ENCODE results near the gene FRK.
"Not testable (repeated sequence)": the region's sequence is repeated elsewhere in the genome, so short reads cannot be mapped to it uniquely, and the experiment has no call there.

Gene FRK

GRCh38 chr6:115945812-115946211, 114.9 kb downstream of the FRK start:
- DNase-seq (ENCODE audit: low read depth in 2 of 2) = no peak

- DNase-seq (ENCODE audit: low read depth in 2 of 2) = no peak
These were observed 115.4 kb downstream of the FRK start for GRCh38 chr6:115945306-115945705.

GRCh38 chr6:115944829-115945228, 115.9 kb downstream of the FRK start:
- DNase-seq (ENCODE audit: low read depth in 2 of 2) = not testable (repeated sequence)

- DNase-seq (ENCODE audit: low read depth in 2 of 2) = not testable (repeated sequence)
These were observed 123.2 kb downstream of the FRK start for GRCh38 chr6:115937502-115937901.

- no peak for DNase-seq (ENCODE audit: low read depth in 2 of 2)
These were observed 125.3 kb downstream of the FRK start for GRCh38 chr6:115935361-115935760.

DNA sequence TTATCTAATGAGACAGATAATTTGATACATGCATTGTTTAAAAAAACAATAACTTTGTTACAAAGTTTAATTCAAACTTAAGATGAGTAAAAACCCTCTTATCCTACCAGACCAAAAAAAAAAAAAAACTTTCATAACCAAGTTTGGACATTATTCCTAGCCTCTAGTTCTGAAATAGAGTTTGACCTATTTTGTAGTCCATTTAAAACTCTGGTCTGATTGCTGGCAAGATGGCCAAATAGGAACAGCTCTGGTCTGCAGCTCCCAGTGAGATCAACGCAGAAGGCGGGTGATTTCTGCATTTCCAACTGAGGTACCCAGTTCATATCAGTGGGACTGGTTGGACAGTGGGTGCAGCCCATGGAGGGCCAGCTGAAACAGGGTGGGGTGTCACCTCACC, 125.9 kb downstream of the FRK start:
- no peak for DNase-seq (ENCODE audit: low read depth in 2 of 2)

- no peak for DNase-seq (ENCODE audit: low read depth in 2 of 2)
These were observed 126.5 kb downstream of the FRK start for GRCh38 chr6:115934145-115934544.

- DNase-seq (ENCODE audit: low read depth in 2 of 2) = no peak
These were observed 128.2 kb downstream of the FRK start for GRCh38 chr6:115932481-115932880.

- DNase-seq (ENCODE audit: low read depth in 2 of 2) = not testable (repeated sequence)
These were observed 132.7 kb downstream of the FRK start for GRCh38 chr6:115928000-115928399.

- no peak for DNase-seq (ENCODE audit: low read depth in 2 of 2)
These were observed 137.7 kb downstream of the FRK start for GRCh38 chr6:115922971-115923370.

DNA sequence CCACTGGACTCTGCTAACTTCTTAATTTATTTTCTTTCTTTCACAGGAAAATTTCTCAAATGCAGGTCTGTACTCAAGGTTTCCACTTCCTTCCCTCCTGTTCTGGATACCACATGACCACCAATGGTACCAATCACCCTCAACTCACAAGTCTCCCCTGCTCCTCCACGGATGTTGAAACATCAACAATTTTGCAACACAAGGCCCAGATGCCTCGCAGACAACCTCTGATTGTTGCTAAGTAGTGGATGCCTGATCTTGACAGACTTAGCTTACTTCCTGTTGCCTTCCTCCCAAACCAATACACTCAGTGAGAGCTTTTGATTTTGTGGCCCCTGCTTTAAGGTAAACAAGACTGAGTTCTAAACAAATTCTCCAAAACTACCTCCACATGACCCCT, 146.6 kb downstream of the FRK start:
- DNase-seq (ENCODE audit: low read depth in 2 of 2) = no peak

DNA sequence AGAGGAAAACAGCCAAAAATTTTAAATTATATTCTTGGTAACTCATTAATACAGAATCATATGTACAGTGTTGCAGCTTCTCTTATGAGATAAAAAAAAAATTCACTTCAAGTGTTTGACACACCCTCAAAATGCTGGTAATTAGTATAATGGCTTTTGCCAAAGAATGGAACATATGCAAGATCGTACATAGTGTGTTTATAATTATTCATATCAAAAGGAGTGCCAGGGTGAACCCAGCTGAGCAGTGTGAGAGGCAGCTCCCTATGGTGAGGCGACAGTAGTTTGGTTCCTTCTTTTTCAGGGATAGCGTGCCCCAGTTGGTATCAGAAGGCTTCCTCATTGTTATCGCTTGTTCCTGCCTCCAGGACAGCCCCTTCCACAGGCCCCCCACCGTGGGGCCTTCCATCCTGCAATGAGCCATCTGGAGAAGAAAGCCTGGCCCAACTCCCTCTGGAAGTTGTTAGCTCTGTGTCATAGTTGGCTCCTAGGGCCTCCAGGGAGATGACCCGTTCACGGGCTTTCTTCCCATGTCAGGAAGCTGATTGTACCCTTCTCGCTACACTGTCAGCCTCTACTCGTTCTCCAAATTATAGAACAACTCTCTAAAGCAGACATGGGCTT, 150.7 kb downstream of the FRK start:
- no peak for DNase-seq (ENCODE audit: low read depth in 2 of 2)

DNA sequence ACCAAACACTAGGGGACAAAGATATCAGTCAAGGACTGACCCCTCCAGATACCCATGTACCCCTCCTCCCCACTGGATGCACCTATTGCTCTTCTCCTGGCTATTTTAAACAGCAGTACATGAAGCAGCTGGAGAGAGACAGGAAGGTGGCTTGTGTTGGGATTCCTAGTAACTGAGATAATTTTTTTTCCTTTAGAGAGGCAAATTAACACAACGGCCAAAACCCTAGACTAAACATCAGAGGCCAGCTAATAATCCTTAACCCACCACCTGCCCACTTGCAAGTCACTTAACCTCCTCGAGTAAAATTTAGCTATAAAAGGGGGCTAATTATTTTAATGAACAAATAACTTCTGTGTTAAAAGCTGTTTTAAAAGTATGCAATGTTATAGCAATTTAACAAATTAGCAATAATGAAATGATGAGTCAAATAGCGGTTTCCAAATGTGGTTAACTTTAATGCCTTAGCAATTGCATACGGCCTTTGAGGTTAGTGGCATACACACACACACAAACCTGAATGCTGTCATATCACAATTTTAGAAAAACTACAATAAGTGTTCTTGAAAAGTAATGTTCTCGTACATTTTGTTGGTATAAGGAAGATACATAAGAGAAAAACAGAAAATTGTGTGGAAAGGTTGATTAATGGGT, 151.7 kb downstream of the FRK start:
- no peak for DNase-seq (ENCODE audit: low read depth in 2 of 2)

- DNase-seq (ENCODE audit: low read depth in 2 of 2) = no peak
These were observed 155.2 kb downstream of the FRK start for GRCh38 chr6:115905471-115905870.

DNA sequence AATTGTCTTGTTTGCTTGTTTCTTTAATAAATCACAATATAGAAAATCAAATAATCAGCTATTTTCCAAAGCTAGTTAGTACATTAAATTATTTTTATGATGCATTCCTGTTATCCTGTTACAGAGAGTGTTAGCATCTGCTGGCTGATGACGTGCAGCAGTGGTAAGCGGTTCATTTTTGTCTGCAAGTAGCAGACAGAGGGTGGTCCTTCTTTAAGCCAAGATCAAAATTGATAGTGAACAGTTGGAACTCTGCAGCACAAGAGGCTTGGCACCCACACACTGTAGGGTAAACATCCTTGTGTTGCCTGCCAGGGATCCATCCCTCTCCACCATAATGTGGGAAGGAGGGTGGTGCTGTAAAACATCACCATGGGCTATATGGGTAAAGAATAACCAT, 158.3 kb downstream of the FRK start:
- no peak for DNase-seq (ENCODE audit: low read depth in 2 of 2)

DNA sequence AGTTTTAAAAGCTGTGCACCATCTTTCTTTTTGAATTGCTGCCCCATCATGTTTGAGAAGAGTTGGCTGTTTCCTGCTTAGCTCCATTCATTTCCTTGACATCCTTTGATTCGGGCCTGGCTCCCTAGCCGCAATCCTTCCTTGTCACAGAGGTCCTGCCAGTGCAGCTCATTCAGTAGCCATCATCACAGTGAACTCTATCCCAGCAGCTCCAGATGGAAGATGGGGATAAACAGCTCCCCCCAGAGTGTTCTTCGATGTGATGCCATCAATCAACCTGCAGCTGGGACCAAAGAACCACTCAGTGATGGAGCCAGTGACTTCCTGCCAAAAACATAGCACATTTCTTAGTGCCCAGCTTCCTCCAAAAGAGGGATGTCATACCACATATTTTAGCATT, 158.8 kb downstream of the FRK start:
- no peak for DNase-seq (ENCODE audit: low read depth in 2 of 2)

- DNase-seq (ENCODE audit: low read depth in 2 of 2) = no peak
These were observed 160.9 kb downstream of the FRK start for GRCh38 chr6:115899730-115900282.

DNA sequence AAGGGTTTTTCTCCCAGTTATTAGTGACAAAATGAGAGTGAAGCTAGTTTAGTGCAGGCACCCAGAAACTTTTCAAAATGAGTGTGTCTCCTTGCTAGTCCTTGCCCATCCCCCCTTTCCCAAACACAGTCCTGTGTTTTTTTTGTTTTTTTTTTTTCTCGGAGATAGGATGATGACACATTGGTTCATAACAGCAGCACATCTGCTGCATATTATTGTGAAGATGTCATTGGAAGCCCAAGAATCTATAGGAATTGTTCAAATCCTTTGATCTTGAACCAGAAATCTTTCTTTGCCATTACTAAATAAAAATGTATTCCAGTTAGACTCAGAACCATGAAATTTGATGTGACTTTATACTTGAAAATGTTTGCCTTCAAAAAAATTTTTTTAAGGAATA, 162.4 kb downstream of the FRK start:
- no peak for DNase-seq (ENCODE audit: low read depth in 2 of 2)

DNA sequence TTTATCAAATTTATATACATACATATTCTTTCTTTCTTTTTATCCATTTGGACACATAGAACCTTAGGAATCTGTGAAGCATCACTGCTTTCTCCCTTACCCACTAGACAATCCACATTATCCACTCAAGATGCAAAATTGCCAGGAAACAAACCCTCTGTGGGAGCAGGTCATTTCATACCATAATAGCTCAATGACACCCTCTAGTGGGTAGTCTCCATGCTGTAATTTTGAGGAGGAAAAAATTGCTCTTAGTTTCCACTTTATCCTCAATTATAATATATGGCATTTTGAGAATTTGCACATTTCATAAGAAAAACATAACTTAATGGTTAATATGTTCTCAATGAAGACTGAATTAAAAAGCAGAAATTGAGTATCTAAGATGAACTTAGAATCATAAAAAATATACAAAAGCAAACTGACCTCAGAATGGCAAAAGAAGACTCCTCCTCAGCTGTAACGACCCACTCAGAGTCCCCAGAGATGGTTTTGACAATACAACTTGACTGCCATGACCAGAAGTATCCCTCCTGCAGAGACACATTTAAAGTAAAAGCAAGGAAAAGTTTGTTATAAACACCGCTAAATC, 164.1 kb downstream of the FRK start:
- no peak for DNase-seq (ENCODE audit: low read depth in 2 of 2)

GRCh38 chr6:115894426-115894992, 166.2 kb downstream of the FRK start:
- no peak for DNase-seq (ENCODE audit: low read depth in 2 of 2)

DNA sequence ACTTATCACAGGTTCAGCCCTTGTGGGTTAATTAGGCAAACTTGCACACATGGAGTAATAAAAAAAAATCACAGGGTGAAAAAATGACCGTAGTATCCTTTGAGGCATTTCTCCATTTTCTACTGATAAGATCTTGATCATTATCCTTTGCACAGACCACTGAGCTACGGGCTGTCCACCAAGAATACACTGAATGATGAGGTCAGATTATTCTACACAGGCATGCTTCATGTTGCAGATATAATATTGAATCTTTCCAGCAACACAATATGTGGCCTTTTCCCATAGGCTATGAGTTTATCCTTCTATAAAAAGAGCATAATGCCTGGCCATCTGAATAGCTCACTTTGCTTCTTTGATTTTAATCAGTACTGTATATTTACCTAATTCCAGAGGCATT, 168.9 kb downstream of the FRK start:
- no peak for DNase-seq (ENCODE audit: low read depth in 2 of 2)

- no peak for DNase-seq (ENCODE audit: low read depth in 2 of 2)
These were observed 169.5 kb downstream of the FRK start for GRCh38 chr6:115891111-115891669.

All from stimulated activated CD8-positive, alpha-beta memory T cell treated with anti-CD3 and anti-CD28 coated beads, Interleukin-7, amount 100 ng/mL, for 4 hours (primary cell).